HepG2 (cell line): Measurements from ENCODE around the gene TWF1. TPM values are rescaled to one million over a fixed set of nuclear protein-coding genes. Genes with fewer than 3 reads are reported as not detected.
A peak's percentile ranks its signal among the peaks of the same experiment; 100 is the strongest.

ENCODE experiments used
- BHLHE40 ChIP-seq: IDR thresholded peaks from 2 replicates; pipeline ENCODE4 v1.6.1; 2011; ENCODE audit warnings: low read length, improper control_type of control experiment
- DNMT1 ChIP-seq: sonication (generic); formaldehyde crosslinking; IDR thresholded peaks from 2 replicates; pipeline ENCODE4 v1.5.1; 2020; ENCODE audit warnings: mild to moderate bottlenecking, missing genetic modification reagents
- ETV5 ChIP-seq: IDR thresholded peaks from 2 replicates; pipeline ENCODE4 v1.6.1; 2018; ENCODE audit warnings: missing biosample characterization, missing genetic modification reagents, inconsistent platforms, borderline replicate concordance
- GPN1 ChIP-seq: sonication (generic); formaldehyde crosslinking; IDR thresholded peaks from 2 replicates; pipeline ENCODE4 v1.5.1; 2020; ENCODE audit warnings: missing genetic modification reagents, borderline replicate concordance
- IRF1 ChIP-seq: sonication (generic); formaldehyde crosslinking; IDR thresholded peaks from 2 replicates; pipeline ENCODE4 v1.4.0; 2020; ENCODE audit warnings: low read depth, mild to moderate bottlenecking, missing genetic modification reagents
- ISL2 ChIP-seq: sonication (generic); formaldehyde crosslinking; IDR thresholded peaks from 2 replicates; pipeline ENCODE4 v1.5.0; 2020; ENCODE audit warnings: missing genetic modification reagents
- KLF13 ChIP-seq: sonication (generic); formaldehyde crosslinking; IDR thresholded peaks from 2 replicates; pipeline ENCODE4 v1.4.0; 2020; ENCODE audit warnings: mild to moderate bottlenecking, missing genetic modification reagents
- KLF15 ChIP-seq: sonication (generic); formaldehyde crosslinking; IDR thresholded peaks from 2 replicates; pipeline ENCODE4 v1.8.1; 2023; ENCODE audit warnings: borderline replicate concordance, mild to moderate bottlenecking, inconsistent platforms, missing genetic modification reagents, mixed read lengths
- MED8 ChIP-seq: sonication (generic); formaldehyde crosslinking; IDR thresholded peaks from 2 replicates; pipeline ENCODE4 v1.8.1; 2023; ENCODE audit warnings: mild to moderate bottlenecking, missing genetic modification reagents; ENCODE audit not compliant: insufficient replicate concordance
- NBN ChIP-seq: fragments of 450-650 bp; conservative IDR thresholded peaks from 2 replicates; pipeline ENCODE4 v1.6.1; 2017
- NCOR1 ChIP-seq: fragments of 200-600 bp; sonication (generic); IDR thresholded peaks from 2 replicates; pipeline ENCODE4 v1.7.0; 2017; ENCODE audit warnings: antibody characterized with exemption, low read length, borderline replicate concordance
- NFE2L1 ChIP-seq: sonication (generic); formaldehyde crosslinking; IDR thresholded peaks from 2 replicates; pipeline ENCODE4 v1.4.0; 2020; ENCODE audit warnings: missing genetic modification reagents, mild to moderate bottlenecking, borderline replicate concordance
- PAF1 ChIP-seq: IDR thresholded peaks from 2 replicates; pipeline ENCODE4 v1.6.1; 2016; ENCODE audit warnings: missing genetic modification reagents, missing compliant biosample characterization
- PTBP1 ChIP-seq: fragments of 200-400 bp; formaldehyde crosslinking; IDR thresholded peaks from 2 replicates; pipeline ENCODE4 v1.6.1; 2018; ENCODE audit warnings: low read length, low read depth; ENCODE audit not compliant: poor library complexity, severe bottlenecking
- RCOR2 ChIP-seq: IDR thresholded peaks from 2 replicates; pipeline ENCODE4 v1.6.1; 2016; ENCODE audit warnings: missing biosample characterization, missing genetic modification reagents
- RORA ChIP-seq: sonication (generic); formaldehyde crosslinking; IDR thresholded peaks from 2 replicates; pipeline ENCODE4 v1.5.0; 2020; ENCODE audit warnings: mild to moderate bottlenecking, missing genetic modification reagents, moderate library complexity
- SALL2 ChIP-seq: sonication (generic); formaldehyde crosslinking; IDR thresholded peaks from 2 replicates; pipeline ENCODE4 v1.8.1; 2023; ENCODE audit warnings: mild to moderate bottlenecking, missing genetic modification reagents, inconsistent platforms
- SATB2 ChIP-seq: sonication (generic); formaldehyde crosslinking; IDR thresholded peaks from 2 replicates; pipeline ENCODE4 v1.5.0; 2020; ENCODE audit warnings: missing genetic modification reagents
- SP4 ChIP-seq: sonication (generic); formaldehyde crosslinking; IDR thresholded peaks from 2 replicates; pipeline ENCODE4 v1.8.1; 2023; ENCODE audit warnings: mild to moderate bottlenecking, missing genetic modification reagents
- SUZ12 ChIP-seq: fragments of 150-350 bp; IDR thresholded peaks from 2 replicates; pipeline ENCODE4 v1.6.1; 2014; ENCODE audit warnings: low read depth, low read length
- TRIM24 ChIP-seq: sonication (generic); formaldehyde crosslinking; IDR thresholded peaks from 2 replicates; pipeline ENCODE4 v1.8.0; 2022; ENCODE audit warnings: mild to moderate bottlenecking, missing genetic modification reagents
- ZBTB1 ChIP-seq: sonication (generic); formaldehyde crosslinking; IDR thresholded peaks from 2 replicates; pipeline ENCODE4 v1.4.0; 2020; ENCODE audit warnings: missing genetic modification reagents, borderline replicate concordance
- ZNF207 ChIP-seq: fragments of 450-650 bp; IDR thresholded peaks from 2 replicates; pipeline ENCODE4 v1.6.1; 2016; ENCODE audit warnings: antibody characterized with exemption, borderline replicate concordance
- ZNF44 ChIP-seq: sonication (generic); formaldehyde crosslinking; IDR thresholded peaks from 2 replicates; pipeline ENCODE4 v1.5.1; 2020; ENCODE audit warnings: mild to moderate bottlenecking, missing genetic modification reagents
- ZNF446 ChIP-seq: sonication (generic); formaldehyde crosslinking; IDR thresholded peaks from 2 replicates; pipeline ENCODE4 v1.5.0; 2020; ENCODE audit warnings: mild to moderate bottlenecking, missing genetic modification reagents
- ZNF460 ChIP-seq: sonication (generic); formaldehyde crosslinking; IDR thresholded peaks from 2 replicates; pipeline ENCODE4 v1.5.1; 2020; ENCODE audit warnings: missing genetic modification reagents, mild to moderate bottlenecking, borderline replicate concordance
- ZNF496 ChIP-seq: sonication (generic); formaldehyde crosslinking; IDR thresholded peaks from 2 replicates; pipeline ENCODE4 v1.8.1; 2023; ENCODE audit warnings: mild to moderate bottlenecking, moderate library complexity, missing genetic modification reagents; ENCODE audit not compliant: insufficient replicate concordance
- ZSCAN25 ChIP-seq: sonication (generic); formaldehyde crosslinking; IDR thresholded peaks from 2 replicates; pipeline ENCODE4 v1.8.0; 2022; ENCODE audit warnings: mild to moderate bottlenecking, missing genetic modification reagents
- ZSCAN30 ChIP-seq: sonication (generic); formaldehyde crosslinking; IDR thresholded peaks from 2 replicates; pipeline ENCODE4 v1.5.0; 2020; ENCODE audit warnings: mild to moderate bottlenecking, missing genetic modification reagents
- polyA plus RNA-seq, 8 experiments: library from polyadenylated mRNA; depleted of rRNA in 3 of 8; stranded (reverse) in 7 of 8; unstranded in 1 of 8; fragments of >200 nt; fragmentation: Illumina TruSeq in 4 of 8; extraction: Trizol in 4 of 8; gene quantifications; 2 replicates each; pipeline versions ENCODE4 v1.2.1 to v1.2.3, GENCODE V29; 2011 to 2016; ENCODE audit warnings: low read depth in 4 of 8, missing spikeins in 1 of 8, mixed read lengths in 1 of 8; ENCODE audit not compliant: insufficient read depth in 1 of 8
- total RNA-seq, 5 experiments: library from RNA; depleted of rRNA; stranded (reverse); fragments of >200 nt; fragmentation: Illumina TruSeq; extraction: Trizol; gene quantifications; 2 replicates each; pipeline ENCODE4 v1.2.3, GENCODE V29; 2016; ENCODE audit warnings: low read depth in 1 of 5
- TF ChIP-seq, protein P1 (sequence below): sonication (generic); formaldehyde crosslinking; IDR thresholded peaks from 2 replicates; pipeline ENCODE4 v1.5.1; 2020; ENCODE audit warnings: mild to moderate bottlenecking, missing genetic modification reagents, moderate library complexity
- TF ChIP-seq, protein P2 (sequence below): sonication (generic); formaldehyde crosslinking; IDR thresholded peaks from 2 replicates; pipeline ENCODE4 v1.4.0; 2020; ENCODE audit warnings: missing genetic modification reagents

The TWF1 gene
- total and polyA plus RNA-seq, 2 of the 13 experiments (the other 11 are each of a cell fraction or from before 2014, with no cell fraction given): 32.3 to 85.5 TPM

- TF ChIP-seq ZNF460 (CRISPR knock-in tag) (no peak), ZNF446 (CRISPR knock-in tag) (no peak), KLF13 (CRISPR knock-in tag) (no peak), ZBTB1 (CRISPR knock-in tag) (no peak), ISL2 (CRISPR knock-in tag) (no peak), PTBP1 (no peak), NBN (no peak), TRIM24 (CRISPR knock-in tag) (no peak), ZSCAN25 (CRISPR knock-in tag) (no peak), SATB2 (CRISPR knock-in tag) (no peak), RORA (no peak), BHLHE40 (0 out of 2 replicates have a peak, but pooled peaks have one; percentile 26), NCOR1 (no peak), IRF1 (CRISPR knock-in tag) (0 out of 2 replicates have a peak, but pooled peaks have one; percentile 23), ZNF207 (no peak), SUZ12 (no peak), GPN1 (no peak), ZSCAN30 (CRISPR knock-in tag) (no peak), PAF1 (CRISPR knock-in tag) (no peak), KLF15 (CRISPR knock-in tag) (no peak; the same call in 1 of the 2 replicates), DNMT1 (no peak), ZNF496 (no peak), ETV5 (no peak), RCOR2 (no peak), SP4 (CRISPR knock-in tag) (peak; percentile 26; the same call in 1 of the 2 replicates), ZNF44 (CRISPR knock-in tag) (no peak), MED8 (CRISPR knock-in tag) (no peak), NFE2L1 (no peak), SALL2 (peak; percentile 40; the same call in 1 of the 2 replicates)
- TF ChIP-seq, protein P1, sequence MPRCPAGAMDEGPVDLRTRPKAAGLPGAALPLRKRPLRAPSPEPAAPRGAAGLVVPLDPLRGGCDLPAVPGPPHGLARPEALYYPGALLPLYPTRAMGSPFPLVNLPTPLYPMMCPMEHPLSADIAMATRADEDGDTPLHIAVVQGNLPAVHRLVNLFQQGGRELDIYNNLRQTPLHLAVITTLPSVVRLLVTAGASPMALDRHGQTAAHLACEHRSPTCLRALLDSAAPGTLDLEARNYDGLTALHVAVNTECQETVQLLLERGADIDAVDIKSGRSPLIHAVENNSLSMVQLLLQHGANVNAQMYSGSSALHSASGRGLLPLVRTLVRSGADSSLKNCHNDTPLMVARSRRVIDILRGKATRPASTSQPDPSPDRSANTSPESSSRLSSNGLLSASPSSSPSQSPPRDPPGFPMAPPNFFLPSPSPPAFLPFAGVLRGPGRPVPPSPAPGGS (CRISPR knock-in tag): peak; percentile 11; the same call in 1 of the 2 replicates
- TF ChIP-seq, protein P2, sequence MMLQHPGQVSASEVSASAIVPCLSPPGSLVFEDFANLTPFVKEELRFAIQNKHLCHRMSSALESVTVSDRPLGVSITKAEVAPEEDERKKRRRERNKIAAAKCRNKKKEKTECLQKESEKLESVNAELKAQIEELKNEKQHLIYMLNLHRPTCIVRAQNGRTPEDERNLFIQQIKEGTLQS (CRISPR knock-in tag): no peak
These were observed 29.7 kb upstream of the TWF1 start, which contains the start of gene TMEM117 (continued) for GRCh38 chr12:43835656-43836474.
